ENCODE data around the gene IL21R.

Gene IL21R

GRCh38 chr16:27414788-27415431 is 12.9 kb downstream of the IL21R start:
- H3K9ac ChIP-seq: no peak overlapping the region

DNA sequence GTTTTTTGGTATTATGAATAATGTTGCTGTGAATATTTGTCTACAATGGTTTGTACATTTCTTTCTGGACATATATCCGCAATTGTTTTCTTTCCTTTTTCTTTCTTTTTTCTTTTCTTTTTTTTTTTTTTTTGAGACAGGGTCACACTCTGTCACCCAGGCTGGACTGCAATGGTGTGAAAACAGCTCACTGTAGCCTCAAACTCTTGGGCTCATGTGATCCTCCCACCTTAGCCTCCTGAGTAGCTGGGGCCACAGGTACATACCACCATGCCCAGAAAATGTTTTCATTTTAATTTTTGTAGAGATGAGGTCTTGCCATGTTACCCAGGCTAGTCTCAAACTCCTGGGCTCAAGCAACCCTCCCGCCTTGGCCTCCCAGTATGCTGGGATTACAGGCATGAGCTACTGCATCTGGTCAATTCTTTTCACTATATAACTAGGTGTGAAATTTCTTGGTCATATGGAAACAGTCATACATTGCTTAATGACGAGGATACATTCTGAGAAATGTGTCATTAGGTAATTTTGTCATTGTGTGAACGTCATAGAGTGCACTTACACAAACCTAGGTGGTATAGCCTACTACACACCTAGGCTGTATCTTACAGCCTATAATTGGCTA is 15.2 kb downstream of the IL21R start:
- Histone ChIP-seq H3K4me1 (peaks cover 0 to 33% (median 10%) of the 10 kb centered on the region in 10 experiments; a peak in 13 of 20 replicates), H3K27ac (no peak overlapping the region), H3K27me3 (no peaks in the 10 kb centered on the region), H3K4me2 (no peak overlapping the region), H3K9me3 (replicated peaks in 1 of 11) (peaks cover 14 to 39% (median 30%) of the 10 kb centered on the region in 11 experiments; a peak in 21 of 22 replicates), H3K4me3 (no peak overlapping the region), H4K20me1 (peaks cover 0 to 19% (median 0%) of the 10 kb centered on the region in 11 experiments; a peak in 2 of 22 replicates), H3K9ac (no peak overlapping the region), H3K36me3 (peaks cover 0 to 62% (median 6%) of the 10 kb centered on the region in 11 experiments; a peak in 10 of 22 replicates)
- no peak for TF ChIP-seq Cebpa-rat (IDR thresholded peaks at IDR 0.05)

More at GRCh38 chr16:27414788-27415431, 12.9 kb downstream of the IL21R start:
- peaks cover 0 to 58% (median 0%) of the 10 kb centered on the region in 11 experiments; a peak in 9 of 22 replicates for H3K36me3 ChIP-seq
- H3K27ac ChIP-seq: peak overlapping the region in 4 of 11 experiments; percentile 4 to 13 (median 7); a peak in 6 of 22 replicates
- H3K9me3 ChIP-seq (replicated peaks in 1 of 11): peaks cover 0 to 25% (median 8%) of the 10 kb centered on the region in 11 experiments; a peak in 15 of 22 replicates
- no peaks in the 10 kb centered on the region for H3K27me3 ChIP-seq
- H3K4me1 ChIP-seq: peaks cover 0 to 48% (median 10%) of the 10 kb centered on the region in 10 experiments; a peak in 13 of 20 replicates
- peaks cover 0 to 29% (median 0%) of the 10 kb centered on the region in 11 experiments; a peak in 4 of 22 replicates for H4K20me1 ChIP-seq
- peak overlapping the region in 8 of 11 experiments; percentile 20 to 66 (median 38); a peak in 15 of 22 replicates for H3K4me2 ChIP-seq
- peak in 6 of 11 experiments; percentile 9 to 57 (median 34); a peak in 4 of 22 replicates for TF ChIP-seq Cebpa-rat (IDR thresholded peaks at IDR 0.05)
- no peak overlapping the region for H3K4me3 ChIP-seq

DNA sequence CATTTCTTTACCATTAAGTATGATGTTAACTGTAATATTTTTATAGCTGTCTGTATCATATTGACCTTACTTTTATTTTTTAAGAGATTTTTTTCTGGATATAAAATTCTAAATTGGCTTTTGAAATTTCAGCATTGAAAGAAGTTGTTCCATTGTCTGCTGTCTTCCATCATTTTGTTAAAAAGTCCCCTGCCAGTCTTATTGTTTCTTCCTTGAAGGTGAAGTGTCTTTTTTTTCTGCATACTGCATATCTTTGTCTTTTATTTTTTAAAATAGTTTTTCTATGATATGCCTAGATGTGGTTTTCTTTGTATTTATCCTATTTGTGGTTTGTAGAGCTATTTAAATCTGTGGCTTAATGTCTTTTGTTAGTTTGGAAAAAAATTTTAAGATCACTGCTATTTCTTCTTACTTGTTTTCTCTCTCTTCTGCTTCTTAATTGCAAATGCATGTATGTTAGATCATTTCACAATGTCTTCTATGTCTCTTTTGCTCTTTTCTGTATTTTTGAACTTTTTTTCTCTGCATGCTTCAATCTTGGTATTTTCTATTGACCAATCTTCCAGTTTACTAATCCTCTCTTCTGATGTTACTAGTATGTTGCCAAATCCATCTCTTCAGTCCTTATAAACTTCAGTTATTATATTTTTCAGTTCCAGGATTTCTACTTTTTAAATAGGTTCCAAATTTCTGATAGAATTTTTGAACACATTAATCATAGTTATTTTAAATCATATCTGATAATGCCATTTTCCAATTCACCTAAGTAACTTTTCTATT is 20.2 kb downstream of the IL21R start:
- no peaks in the 10 kb centered on the region for H3K27me3 ChIP-seq
- H3K9me3 ChIP-seq (replicated peaks in 1 of 11): peaks cover 22 to 42% (median 35%) of the 10 kb centered on the region in 11 experiments; a peak in 21 of 22 replicates
- no peak overlapping the region for H3K4me2 ChIP-seq
- peaks cover 30 to 44% (median 38%) of the 10 kb centered on the region in 10 experiments for H3K4me1 ChIP-seq
- H3K36me3 ChIP-seq: peaks cover 0 to 68% (median 9%) of the 10 kb centered on the region in 11 experiments; a peak in 10 of 22 replicates
- H4K20me1 ChIP-seq: no peaks in the 10 kb centered on the region
- H3K9ac ChIP-seq: no peak overlapping the region
- no peak overlapping the region for H3K4me3 ChIP-seq
- H3K27ac ChIP-seq: no peak overlapping the region
- no peak for TF ChIP-seq Cebpa-rat (IDR thresholded peaks at IDR 0.05)

- peaks cover 58 to 72% (median 66%) of the 10 kb centered on the region in 10 experiments for H3K4me1 ChIP-seq
- H3K4me2 ChIP-seq: peak overlapping the region; percentile 7 to 91 (median 43); a peak in 18 of 22 replicates
- H4K20me1 ChIP-seq: peaks cover 0 to 4% (median 0%) of the 10 kb centered on the region in 11 experiments; a peak in 2 of 22 replicates
- peaks cover 0 to 42% (median 9%) of the 10 kb centered on the region in 11 experiments; a peak in 9 of 22 replicates for H3K36me3 ChIP-seq
- TF ChIP-seq Cebpa-rat (IDR thresholded peaks at IDR 0.05): no peak
- peaks cover 22 to 36% (median 32%) of the 10 kb centered on the region in 11 experiments; a peak in 21 of 22 replicates for H3K9me3 ChIP-seq (replicated peaks in 1 of 11)
- no peak overlapping the region for H3K4me3 ChIP-seq
- H3K27me3 ChIP-seq: no peaks in the 10 kb centered on the region
- H3K9ac ChIP-seq: 0 out of 22 replicates have a peak overlapping the region, but pooled peaks of 1 of the 11 experiments have one; percentile 7
- peak overlapping the region in 7 of 11 experiments; percentile 1 to 93 (median 85); a peak in 12 of 22 replicates for H3K27ac ChIP-seq
Measured at GRCh38 chr16:27424772-27425498, 23.0 kb downstream of the IL21R start.

DNA sequence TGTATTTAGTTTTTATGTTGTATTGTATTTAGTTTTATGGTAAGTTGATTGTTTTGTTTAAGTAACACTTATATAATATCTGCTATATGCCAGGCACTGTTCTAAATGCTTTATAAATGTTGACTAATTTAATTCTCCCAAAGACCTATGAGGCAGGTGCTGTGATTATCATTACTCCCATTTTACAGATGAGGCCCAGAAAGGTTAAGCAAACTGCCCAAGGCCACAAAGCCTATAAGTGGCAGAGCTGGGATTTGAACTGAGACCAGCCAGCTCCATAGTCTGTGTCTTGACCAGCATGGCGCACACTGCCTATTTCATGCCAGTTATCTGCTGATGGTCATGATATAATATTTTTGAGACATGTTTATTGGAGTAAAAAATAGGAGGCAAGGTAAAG is 24.0 kb downstream of the IL21R start:
- Histone ChIP-seq H3K9me3 (replicated peaks in 1 of 11) (peaks cover 19 to 27% (median 25%) of the 10 kb centered on the region in 11 experiments; a peak in 21 of 22 replicates), H3K27ac (peak overlapping the region in 10 of 11 experiments; percentile 0 to 93 (median 85); a peak in 14 of 22 replicates), H3K27me3 (no peaks in the 10 kb centered on the region), H3K4me1 (peaks cover 68 to 82% (median 76%) of the 10 kb centered on the region in 10 experiments), H3K36me3 (peaks cover 0 to 32% (median 6%) of the 10 kb centered on the region in 11 experiments; a peak in 8 of 22 replicates), H3K4me3 (no peak overlapping the region), H3K9ac (no peak overlapping the region), H3K4me2 (peak overlapping the region; percentile 7 to 91 (median 83); a peak in 21 of 22 replicates), H4K20me1 (peaks cover 0 to 4% (median 0%) of the 10 kb centered on the region in 11 experiments; a peak in 2 of 22 replicates)
- TF ChIP-seq Cebpa-rat (IDR thresholded peaks at IDR 0.05): no peak

DNA sequence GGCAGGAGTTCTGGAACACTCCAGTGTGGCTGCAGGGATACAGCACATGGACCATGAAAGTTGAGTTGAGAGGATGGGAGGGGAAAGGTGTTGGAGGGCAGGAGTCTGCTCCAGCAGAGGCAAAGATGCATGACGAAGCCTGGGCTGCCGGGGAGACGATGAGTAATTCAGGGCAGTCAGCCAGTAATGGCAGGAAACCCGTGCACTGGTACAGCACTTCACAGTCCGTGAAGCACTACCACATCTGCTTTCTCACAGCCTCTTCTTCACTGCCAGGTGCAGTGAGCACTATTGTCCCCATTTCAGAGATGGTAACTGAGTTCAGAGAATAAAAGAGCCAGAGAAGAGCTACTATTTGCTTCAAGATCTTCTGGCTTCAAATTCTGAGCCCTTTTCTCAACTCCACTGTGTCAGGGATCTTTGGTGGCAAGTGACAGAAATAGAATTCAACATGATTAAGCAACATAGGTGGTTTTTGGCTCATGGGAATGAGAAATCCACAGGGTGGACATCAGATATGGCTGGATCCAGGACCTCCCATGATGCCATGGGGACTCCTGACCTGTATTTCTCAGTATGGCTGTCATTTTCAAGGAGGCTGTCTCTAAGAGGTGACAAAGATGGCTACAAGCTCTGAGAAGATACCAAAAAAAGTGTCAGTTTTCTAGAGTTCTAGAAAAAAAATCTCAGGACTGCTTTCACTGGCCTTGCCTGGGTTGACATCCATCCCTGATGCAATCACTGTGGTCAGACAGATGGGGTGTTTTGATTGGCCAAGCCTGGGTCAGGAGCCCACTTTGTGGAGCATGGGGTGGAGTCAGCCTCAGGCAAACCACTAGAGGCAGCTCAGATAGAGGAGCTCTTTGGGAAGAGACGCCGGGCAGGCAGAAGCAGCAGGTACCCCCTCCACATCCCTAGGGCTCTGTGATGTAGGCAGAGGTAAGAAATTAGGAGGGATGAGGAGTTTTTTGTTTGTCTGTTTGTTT is 24.7 kb downstream of the IL21R start:
- peak overlapping the region; percentile 49 to 70 (median 58) for H3K4me3 ChIP-seq

More for the DNA sequence above, 24.7 kb downstream of the IL21R start:
- peak overlapping the region; percentile 52 to 93 (median 85); a peak in 21 of 22 replicates for H3K27ac ChIP-seq
- peak in 8 of 11 experiments; percentile 40 to 83 (median 69); a peak in 12 of 22 replicates for TF ChIP-seq Cebpa-rat (IDR thresholded peaks at IDR 0.05)
- H3K9me3 ChIP-seq (replicated peaks in 1 of 11): peaks cover 13 to 20% (median 17%) of the 10 kb centered on the region in 11 experiments; a peak in 21 of 22 replicates
- H3K9ac ChIP-seq: peak overlapping the region; percentile 56 to 80 (median 74); a peak in 20 of 22 replicates
- no peaks in the 10 kb centered on the region for H3K27me3 ChIP-seq
- H3K4me1 ChIP-seq: peaks cover 76 to 90% (median 83%) of the 10 kb centered on the region in 10 experiments
- peak overlapping the region; percentile 82 to 91 (median 86) for H3K4me2 ChIP-seq
- peaks cover 0 to 28% (median 6%) of the 10 kb centered on the region in 11 experiments; a peak in 8 of 22 replicates for H3K36me3 ChIP-seq
- peaks cover 0 to 9% (median 0%) of the 10 kb centered on the region in 11 experiments; a peak in 2 of 22 replicates for H4K20me1 ChIP-seq

Data from BLaER1 treated with 17β-estradiol and CSF1 and Interleukin-3, amounts not matched to agents 10 nM and 100 nM (cell line).